ENCODE results near the gene ZSCAN5A. TPM values are rescaled to one million over a fixed set of nuclear protein-coding genes. Genes with fewer than 3 reads are reported as not detected.

Gene ZSCAN5A
- 11.4 and 11.6 TPM in 2 replicates for total RNA-seq (2014; rRNA removed; shearing (Covaris generic))

GRCh38 chr19:56314381-56315076, at the start of gene ZSCAN5A:
ZSCAN5A (minus strand) TSS chr19:56314839; CDS start chr19:56225046, 89,793 bp downstream.

GRCh38 chr19:56272161-56272798, 42.4 kb downstream of the ZSCAN5A start, which contains the start of gene EDDM13:
EDDM13 (plus strand) TSS chr19:56272748; CDS start chr19:56272835, 87 bp downstream.

GRCh38 chr19:56201973-56202372, 112.7 kb downstream of the ZSCAN5A start, which contains the start of gene ZSCAN5C:
ZSCAN5C (plus strand) TSS chr19:56202273; CDS start chr19:56205914, 3,641 bp downstream.

GRCh38 chr19:56197646-56198045, 117.0 kb downstream of the ZSCAN5A start, which contains the start of gene ZSCAN5B:
ZSCAN5B (minus strand) TSS chr19:56197783; CDS start chr19:56193052, 4,731 bp downstream.

GRCh38 chr19:56175861-56176307, 138.8 kb downstream of the ZSCAN5A start, which contains the start of gene GALP:
GALP (plus strand) TSS chr19:56176008; CDS start chr19:56177109, 1,101 bp downstream.

Small RNA genes lying within 50 kb of the gene (small RNA-seq; reads per million reads assigned to genes)
- gene RF00019: not detected

Other genes with a start within 250 kb of the ZSCAN5A start
- gene ZNF787, start 193.5 kb downstream of the ZSCAN5A start, total RNA-seq (2014; rRNA removed; shearing (Covaris generic)): 60.7 and 64.4 TPM in 2 replicates
- 20.4 and 24.2 TPM in 2 replicates for gene ZNF444, start 173.6 kb downstream of the ZSCAN5A start, total RNA-seq (2014; rRNA removed; shearing (Covaris generic))
- not detected in 2 replicates for gene GALP, start 138.8 kb downstream of the ZSCAN5A start, total RNA-seq (2014; rRNA removed; shearing (Covaris generic))
- gene ZSCAN5B, start 117.1 kb downstream of the ZSCAN5A start, total RNA-seq (2014; rRNA removed; shearing (Covaris generic)): not detected in 2 replicates
- gene ZSCAN5C, start 112.6 kb downstream of the ZSCAN5A start, total RNA-seq (2014; rRNA removed; shearing (Covaris generic)): not detected in 2 replicates
- not detected in 2 replicates for gene EDDM13, start 42.1 kb downstream of the ZSCAN5A start, total RNA-seq (2014; rRNA removed; shearing (Covaris generic))
- gene ZNF582, start 78.7 kb upstream of the ZSCAN5A start, total RNA-seq (2014; rRNA removed; shearing (Covaris generic)): 1.7 and 2.5 TPM in 2 replicates
- gene ZNF583, start 89.5 kb upstream of the ZSCAN5A start, total RNA-seq (2014; rRNA removed; shearing (Covaris generic)): 2.5 and 2.9 TPM in 2 replicates
- not detected in 2 replicates for gene ZNF667, start 162.5 kb upstream of the ZSCAN5A start, total RNA-seq (2014; rRNA removed; shearing (Covaris generic))
- gene ZNF471, start 193.0 kb upstream of the ZSCAN5A start, total RNA-seq (2014; rRNA removed; shearing (Covaris generic)): 0.68 and 1.5 TPM in 2 replicates
- 1.5 and 3.2 TPM in 2 replicates for gene ZFP28, start 224.1 kb upstream of the ZSCAN5A start, total RNA-seq (2014; rRNA removed; shearing (Covaris generic))

Data from A375 (cell line).